Natural killer cell (primary cell): ENCODE results near the gene SIGLEC9. TPM values are rescaled to one million over a fixed set of nuclear protein-coding genes. Genes with fewer than 3 reads are reported as not detected.

Experiments used
- ATAC-seq, 3 donors: fragments of 150-1000 bp in 2 of 3; fragments of 200-7000 bp in 1 of 3; cut with Tn5 transposase; 1 replicate in 1 of 3; 2 replicates in 2 of 3; pipeline ENCODE4 v1.10.0; 2021; ENCODE audit warnings: mild to moderate bottlenecking in 2 of 3, moderate library complexity in 2 of 3
- DNase-seq, 2 donors: peaks; one replicate each; pipeline versions ENCODE4 v3.0.0 to v3.0.0-alpha.2; 2013 to 2021; ENCODE audit warnings: mixed read lengths in 1 of 2
- H3K27ac ChIP-seq: one replicate; pipeline ENCODE4 v1.5.1; 2013; ENCODE audit warnings: mild to moderate bottlenecking, low read length
- H3K27me3 ChIP-seq: one replicate; pipeline ENCODE4 v1.6.1; 2013; ENCODE audit warnings: low read length; ENCODE audit not compliant: control insufficient read depth, insufficient read depth
- H3K36me3 ChIP-seq: one replicate; pipeline ENCODE4 v1.6.1; 2013; ENCODE audit warnings: low read length; ENCODE audit not compliant: control insufficient read depth, insufficient read depth
- H3K4me1 ChIP-seq: one replicate; pipeline ENCODE4 v1.6.1; 2013; ENCODE audit warnings: low read length; ENCODE audit not compliant: control insufficient read depth, insufficient read depth
- H3K4me3 ChIP-seq: one replicate; pipeline ENCODE4 v1.5.1; 2013; ENCODE audit warnings: low read length
- H3K9me3 ChIP-seq: one replicate; pipeline ENCODE4 v1.6.1; 2013; ENCODE audit warnings: low read length; ENCODE audit not compliant: control insufficient read depth, insufficient read depth
- H3K27ac Mint-ChIP-seq, 2 donors: one replicate each; pipeline ENCODE4 v1.8.0; 2022; ENCODE audit warnings: mild to moderate bottlenecking in 2 of 2, mixed read lengths in 2 of 2, moderate library complexity in 1 of 2
- H3K27me3 Mint-ChIP-seq, 2 donors: one replicate each; pipeline ENCODE4 v1.8.0; 2022; ENCODE audit warnings: low read depth in 2 of 2, mixed read lengths in 2 of 2
- H3K36me3 Mint-ChIP-seq: one replicate; pipeline ENCODE4 v1.8.0; 2022; ENCODE audit warnings: mixed read lengths
- H3K4me1 Mint-ChIP-seq, 2 donors: one replicate each; pipeline ENCODE4 v1.8.0; 2022; ENCODE audit warnings: mixed read lengths in 2 of 2
- H3K4me3 Mint-ChIP-seq: one replicate; pipeline ENCODE4 v1.8.0; 2022; ENCODE audit warnings: mild to moderate bottlenecking, moderate library complexity, mixed read lengths
- H3K9me3 Mint-ChIP-seq, 2 donors: one replicate each; pipeline ENCODE4 v1.8.0; 2022; ENCODE audit warnings: mixed read lengths in 2 of 2
- CTCF ChIP-seq: fragments of 200-600 bp; IDR thresholded peaks from one replicate; pipeline ENCODE4 v1.8.0; 2022; ENCODE audit warnings: antibody characterized with exemption
- WGBS: methylation state at CpG from one replicate; pipeline ENCODE4 v1.1.7; 2013; ENCODE audit warnings: missing lambda C conversion rate; ENCODE audit not compliant: insufficient coverage; 5-methylcytosine and 5-hydroxymethylcytosine counted together
- intact Hi-C: fragments of 100-400 bp; cut with micrococcal nuclease; formaldehyde crosslinking; loops from one replicate; pipeline ENCODE4 v1.14.2; 2022
- total RNA-seq, 4 donors: library from RNA; stranded (reverse); fragments of 120-200 nt in 1 of 4; gene quantifications; one replicate each; pipeline versions ENCODE4 v1.2.3 to v1.2.4, GENCODE V29; 2013 to 2022

Gene SIGLEC9
- total RNA-seq, 3 donors from 2014 or later (not counting 1 experiment from before 2014, with no cell fraction given): 13.0 to 15.3 (median 13.8) TPM

- peaks cover 6% of the 10 kb centered on the region for H3K36me3 Mint-ChIP-seq
- H3K27ac Mint-ChIP-seq: no peak overlapping the region
- intact Hi-C loops: no loop called here
- Histone ChIP-seq H3K36me3 (no peaks in the 10 kb centered on the region), H3K9me3 (no peaks in the 10 kb centered on the region), H3K27me3 (no peaks in the 10 kb centered on the region), H3K4me3 (no peak overlapping the region), H3K4me1 (no peaks in the 10 kb centered on the region), H3K27ac (no peak overlapping the region)
- DNase-seq: no peak
- H3K4me1 Mint-ChIP-seq: peaks cover 0 to 4% of the 10 kb centered on the region in 2 donors
- H3K4me3 Mint-ChIP-seq: no peak overlapping the region
- ATAC-seq: no peak
- 94% methylated on average over 6 of the region's 6 CpGs for WGBS
- TF ChIP-seq CTCF: no peak
- peaks cover 5% of the 10 kb centered on the region in 2 donors for H3K9me3 Mint-ChIP-seq
- peaks cover 20 to 33% of the 10 kb centered on the region in 2 donors for H3K27me3 Mint-ChIP-seq
Observed at GRCh38 chr19:51078731-51079130, 46.0 kb upstream of the SIGLEC9 start.

- Mint-ChIP-seq H3K4me3 (no peak overlapping the region), H3K27ac (no peak overlapping the region), H3K4me1 (peaks cover 0 to 4% of the 10 kb centered on the region in 2 donors), H3K9me3 (no peaks in the 10 kb centered on the region), H3K27me3 (peaks cover 14 to 24% of the 10 kb centered on the region in 2 donors), H3K36me3 (no peaks in the 10 kb centered on the region)
- no peaks in the 10 kb centered on the region for H3K27me3 ChIP-seq
- no peak overlapping the region for H3K27ac ChIP-seq
- H3K4me1 ChIP-seq: no peaks in the 10 kb centered on the region
- H3K9me3 ChIP-seq: no peaks in the 10 kb centered on the region
- no peak for TF ChIP-seq CTCF
- intact Hi-C loops: no loop called here
- DNase-seq: no peak
- no peaks in the 10 kb centered on the region for H3K36me3 ChIP-seq
- peak in 1 of 3 donors; percentile 24 for ATAC-seq
- WGBS: 93% methylated on average over 27 of the region's 27 CpGs
- no peak overlapping the region for H3K4me3 ChIP-seq
Observed at GRCh38 chr19:51079481-51080110, 45.1 kb upstream of the SIGLEC9 start.

- Histone ChIP-seq H3K9me3 (no peaks in the 10 kb centered on the region), H3K4me3 (no peak overlapping the region), H3K36me3 (no peaks in the 10 kb centered on the region), H3K27me3 (no peaks in the 10 kb centered on the region), H3K4me1 (no peaks in the 10 kb centered on the region), H3K27ac (no peak overlapping the region)
- Mint-ChIP-seq H3K27ac (no peak overlapping the region), H3K4me1 (peaks cover 0 to 4% of the 10 kb centered on the region in 2 donors), H3K9me3 (no peaks in the 10 kb centered on the region), H3K4me3 (no peak overlapping the region), H3K27me3 (peaks cover 12 to 14% of the 10 kb centered on the region in 2 donors), H3K36me3 (no peaks in the 10 kb centered on the region)
- WGBS: 87% methylated on average over 14 of the region's 14 CpGs
- DNase-seq (no peak), ATAC-seq (no peak)
- TF ChIP-seq CTCF: no peak
- intact Hi-C loops: no loop called here
Observed at GRCh38 chr19:51081476-51081875, 43.2 kb upstream of the SIGLEC9 start.

- Mint-ChIP-seq H3K27ac (no peak within 1 kb of the TSS), H3K27me3 (peaks cover 9 to 12% of the 10 kb centered on the region in 2 donors), H3K9me3 (no peaks in the 10 kb centered on the region), H3K36me3 (no peaks in the 10 kb centered on the region), H3K4me3 (no peak within 1 kb of the TSS), H3K4me1 (peaks cover 0 to 4% of the 10 kb centered on the region in 2 donors)
- Histone ChIP-seq H3K9me3 (no peaks in the 10 kb centered on the region), H3K27me3 (no peaks in the 10 kb centered on the region), H3K36me3 (no peaks in the 10 kb centered on the region), H3K4me1 (no peaks in the 10 kb centered on the region), H3K4me3 (no peak within 1 kb of the TSS), H3K27ac (no peak within 1 kb of the TSS)
- no peak for TF ChIP-seq CTCF
- DNase-seq (no peak), ATAC-seq (no peak)
- WGBS: 57% methylated on average over 7 of the region's 7 CpGs
- intact Hi-C loops: no loop called here
Observed at GRCh38 chr19:51082611-51083010, 42.1 kb upstream of the SIGLEC9 start, which contains the start of gene KLK14. Gene KLK14, minus strand, starts transcription at chr19:51082887. Its CDS starts 273 bp downstream, at chr19:51082614.
